GM23248 (cell line): Measurements from ENCODE around the gene IQGAP3.

Experiments used
- EZH2 ChIP-seq: fragments of 200-600 bp; sonication (generic); IDR thresholded peaks from 2 replicates; pipeline ENCODE4 v1.6.1; 2018; ENCODE audit warnings: antibody characterized with exemption, mild to moderate bottlenecking; ENCODE audit not compliant: insufficient read depth, poor library complexity, severe bottlenecking
- EZH2phosphoT487 ChIP-seq: fragments of 200-600 bp; sonication (generic); IDR thresholded peaks from 2 replicates; pipeline ENCODE4 v1.6.1; 2018; ENCODE audit warnings: antibody characterized with exemption, moderate library complexity, mild to moderate bottlenecking, low read depth; ENCODE audit not compliant: insufficient read depth

DNA sequence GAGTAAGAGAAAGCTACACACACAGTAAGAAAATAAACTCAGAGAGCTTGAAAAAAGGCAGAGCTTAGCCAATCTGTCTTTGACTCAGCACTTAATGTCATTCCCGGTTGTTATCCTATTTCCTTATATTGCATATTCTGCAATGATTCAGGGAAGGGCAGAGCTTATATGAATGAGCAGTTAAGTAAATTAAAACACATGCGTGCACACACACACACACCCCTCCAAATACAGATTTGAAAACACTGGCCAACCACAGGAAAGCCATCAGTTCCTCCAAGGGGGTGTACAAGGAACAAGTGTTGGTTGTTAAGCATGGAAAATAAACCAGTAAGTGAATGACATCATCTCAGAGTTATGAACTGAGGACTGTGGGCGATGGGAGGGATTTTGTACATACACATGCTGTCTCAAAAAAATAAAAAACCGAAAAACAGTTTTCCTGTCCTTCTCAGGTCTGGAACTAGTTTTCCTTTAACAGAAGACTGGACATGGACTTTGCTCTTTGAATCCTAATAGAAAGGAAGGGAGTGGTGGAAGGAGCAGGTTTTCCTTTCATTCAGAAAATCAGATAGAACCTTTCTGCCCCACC, 1.0 kb downstream of the IQGAP3 start:
- TF ChIP-seq EZH2 (no peak), EZH2phosphoT487 (no peak)
